ENCODE data around the gene SERINC5.
"Not testable (repeated sequence)": the region's sequence is repeated elsewhere in the genome, so short reads cannot be mapped to it uniquely, and the experiment has no call there.

SERINC5 gene

DNA sequence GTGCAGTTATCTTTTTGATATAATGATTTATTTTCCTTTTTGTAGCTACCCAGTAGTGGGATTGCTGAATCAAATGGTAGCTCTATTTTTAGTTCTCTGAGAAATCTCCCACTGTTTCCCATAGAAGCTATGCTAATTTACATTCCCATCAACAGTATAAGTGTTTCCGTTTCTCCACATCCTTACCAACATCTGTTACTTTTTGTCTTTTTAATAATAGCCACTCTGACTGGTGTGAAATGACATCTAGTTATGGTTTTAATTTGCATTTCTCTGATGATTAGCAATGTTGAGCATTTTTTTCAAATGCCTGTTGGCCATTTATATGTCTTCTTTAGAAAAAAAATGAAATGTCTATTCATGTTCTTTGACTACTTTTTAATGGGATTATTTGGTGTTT is 94.7 kb downstream of the SERINC5 start:
- no peak for DNase-seq

DNA sequence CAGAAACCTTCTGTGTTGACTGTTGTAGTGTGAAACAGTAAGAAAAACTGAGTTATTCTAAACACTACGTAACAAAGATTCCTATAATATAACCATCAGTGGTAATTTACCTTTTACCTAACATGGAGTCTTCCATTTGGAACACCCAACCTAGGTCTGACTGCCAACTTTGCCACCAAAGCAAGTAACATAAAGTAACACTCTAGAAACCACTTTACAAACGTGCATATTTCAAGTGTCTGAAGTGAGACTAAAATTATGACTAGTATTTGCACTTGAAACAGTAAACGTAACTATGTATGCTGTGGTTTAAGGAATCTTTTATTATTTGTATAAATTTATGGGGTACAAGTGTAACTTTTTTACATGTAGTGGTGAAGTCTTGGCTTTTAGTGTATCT is 95.6 kb downstream of the SERINC5 start:
- no peak for DNase-seq

DNA sequence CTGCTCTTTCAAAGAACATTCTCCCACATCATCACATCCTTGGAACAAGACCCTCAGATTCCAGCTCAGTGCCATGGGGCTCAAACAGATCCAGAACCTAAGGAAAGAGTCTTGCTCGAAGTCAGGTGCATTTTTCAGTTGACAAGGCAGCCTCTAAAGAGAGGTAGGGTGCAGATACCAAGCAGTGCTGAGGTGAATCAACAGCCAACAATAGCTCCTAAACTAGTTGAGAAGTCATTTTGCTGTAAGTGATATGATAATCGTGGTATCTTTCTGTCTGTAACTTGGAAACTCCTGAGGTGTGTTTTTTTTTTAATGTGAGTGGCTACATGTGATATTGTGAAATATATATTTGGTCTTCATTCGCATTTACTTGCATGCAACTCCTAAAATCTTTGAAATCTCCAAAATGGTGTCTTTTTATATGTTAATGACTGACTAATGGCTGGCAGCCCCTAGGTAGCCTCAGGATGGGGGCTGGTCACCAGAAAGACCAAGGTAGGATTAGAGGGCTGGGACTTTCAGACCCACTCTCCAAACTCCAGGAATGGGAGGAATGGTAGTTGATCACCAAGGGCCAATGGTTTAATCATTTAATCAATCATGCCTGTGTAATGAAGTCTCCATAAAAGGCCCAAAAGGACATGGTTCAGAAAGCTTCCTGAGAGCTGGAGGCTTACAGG is 96.6 kb downstream of the SERINC5 start:
- no peak for DNase-seq

DNA sequence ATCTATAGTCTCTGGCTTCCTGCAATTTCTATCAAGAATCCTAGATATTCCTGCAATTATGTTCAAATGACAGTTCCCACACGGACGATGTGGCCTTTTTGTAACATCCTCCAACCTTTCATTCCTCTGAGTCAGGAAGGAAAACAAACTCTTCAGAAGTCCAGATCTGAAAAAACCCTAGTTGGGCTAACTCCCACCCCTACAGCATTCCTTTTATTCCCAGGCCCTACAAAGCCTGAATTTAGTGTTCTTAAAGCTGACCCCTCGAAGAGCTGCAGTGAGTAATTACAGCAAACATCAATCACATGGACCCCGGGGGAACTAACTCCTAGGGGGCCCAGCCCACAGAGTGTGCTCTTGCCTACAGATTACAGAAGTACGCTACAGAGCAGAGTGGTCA is 99.7 kb downstream of the SERINC5 start:
- no peak for DNase-seq

DNA sequence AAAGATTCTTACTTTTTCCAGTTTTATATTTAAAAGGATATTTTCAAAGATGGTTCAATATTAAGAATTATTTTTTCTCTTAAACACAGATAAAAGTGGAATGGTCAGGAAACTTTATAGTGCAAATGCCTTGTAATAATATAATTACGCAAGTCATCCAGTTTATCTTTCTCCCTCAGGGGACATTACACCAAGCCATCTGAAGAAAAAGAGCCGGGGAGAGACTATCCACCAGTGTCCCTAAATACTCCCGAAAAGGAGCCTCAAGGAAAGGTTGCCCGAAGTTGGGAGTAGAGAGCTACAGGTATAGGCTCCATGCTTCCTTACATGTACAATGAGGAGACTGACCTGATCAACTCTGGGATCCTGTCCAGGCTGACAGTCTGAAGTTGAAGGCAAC is 101.1 kb downstream of the SERINC5 start:
- DNase-seq: no peak

DNA sequence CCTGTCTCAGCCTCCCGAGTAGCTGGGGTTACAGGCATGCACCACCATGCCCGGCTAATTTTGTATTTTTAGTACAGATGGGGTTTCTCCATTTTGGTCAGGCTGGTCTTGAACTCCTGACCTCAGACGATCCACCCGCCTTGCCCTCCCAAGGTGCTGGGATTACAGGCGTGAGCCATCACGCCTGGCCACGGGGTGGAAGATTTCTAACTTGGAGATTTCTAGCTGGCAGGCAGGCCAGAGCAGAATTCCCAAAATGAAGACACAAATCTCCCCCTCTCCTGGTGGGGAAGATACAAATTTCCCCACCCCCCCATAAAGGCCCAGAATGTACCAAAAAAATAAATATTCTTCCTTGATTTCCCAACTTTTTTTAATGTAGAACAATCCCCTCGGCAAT is 101.6 kb downstream of the SERINC5 start:
- not testable (repeated sequence) for DNase-seq

DNA sequence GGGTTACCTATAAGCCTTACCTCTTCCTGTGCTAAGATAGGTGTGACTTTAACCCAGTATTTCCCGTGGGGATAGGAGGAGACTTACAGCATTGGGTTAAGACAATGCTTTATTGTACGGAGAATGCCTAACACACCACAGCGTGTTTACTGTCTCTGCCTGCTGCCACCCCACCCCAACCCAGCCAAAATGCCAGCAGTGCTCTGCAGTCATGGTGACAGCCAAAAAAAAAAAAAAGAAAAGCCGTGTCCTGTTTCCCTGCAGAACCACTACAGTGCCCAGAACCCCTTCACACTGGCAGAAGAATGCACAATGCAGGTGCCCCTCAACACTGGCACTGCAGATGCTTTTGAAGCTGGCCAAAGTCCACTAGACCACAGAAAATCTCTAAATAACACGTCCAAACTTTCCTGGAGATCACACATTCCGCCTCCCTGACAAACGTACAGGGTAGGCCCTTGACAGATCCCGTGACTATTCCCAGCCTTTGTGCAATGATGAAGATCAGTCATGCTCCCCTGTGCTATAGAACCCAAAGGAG is 102.2 kb downstream of the SERINC5 start:
- DNase-seq: no peak

DNA sequence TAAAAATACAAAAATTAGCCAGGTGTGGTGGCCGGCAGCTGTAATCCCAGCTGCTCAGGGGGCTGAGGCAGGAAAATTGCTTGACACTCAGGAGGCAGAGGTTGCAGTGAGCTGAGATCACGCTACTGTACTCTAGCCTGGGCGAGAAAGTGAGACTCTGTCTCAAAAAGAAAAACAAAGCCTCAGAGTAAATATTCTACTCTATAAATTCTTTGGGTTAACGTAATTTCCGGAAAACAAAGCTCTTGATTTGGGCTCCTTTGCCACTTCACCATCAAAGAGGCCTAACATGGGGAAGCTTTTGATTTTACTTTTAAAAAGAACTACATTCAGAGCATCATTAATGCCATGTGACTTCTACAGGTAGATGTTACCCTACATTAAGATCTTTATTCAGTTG is 103.1 kb downstream of the SERINC5 start:
- DNase-seq: no peak

DNA sequence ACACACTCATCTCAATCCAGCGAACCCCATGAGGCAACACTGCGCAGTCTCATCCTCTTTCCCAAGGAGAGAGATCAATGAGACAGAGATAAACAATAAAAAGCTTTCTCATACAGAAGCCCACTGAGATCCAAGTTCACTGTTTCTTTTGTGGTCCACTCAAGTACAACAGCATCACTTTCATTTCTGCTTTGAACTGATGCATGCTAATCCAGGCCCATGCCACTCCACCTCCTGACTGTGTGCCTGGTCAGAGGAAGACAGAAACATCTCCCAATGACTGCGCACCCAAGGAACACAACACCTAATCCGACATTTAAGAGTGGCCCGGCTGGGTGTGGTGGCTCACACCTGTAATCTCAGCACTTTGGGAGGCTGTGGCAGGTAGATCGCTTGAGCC is 104.0 kb downstream of the SERINC5 start:
- DNase-seq: no peak

DNA sequence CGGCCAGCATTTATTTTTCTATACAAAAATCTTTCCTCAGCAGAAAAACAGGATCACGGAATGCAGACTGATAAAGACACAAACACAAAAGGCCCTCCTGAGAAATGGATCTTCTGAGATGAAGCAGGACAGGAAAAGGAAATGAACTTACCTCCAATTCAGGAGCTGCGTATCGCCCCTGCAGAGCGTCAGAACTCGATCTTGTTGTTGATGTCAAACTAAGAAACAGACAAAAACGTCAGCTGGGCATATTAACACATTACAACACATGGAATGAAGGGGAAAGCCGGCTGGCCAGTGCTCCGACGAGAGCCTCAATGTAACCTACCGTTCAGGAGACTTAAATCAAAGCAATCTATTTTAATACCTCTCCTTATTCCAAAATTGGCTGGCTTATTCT is 105.1 kb downstream of the SERINC5 start:
- no peak for DNase-seq

DNA sequence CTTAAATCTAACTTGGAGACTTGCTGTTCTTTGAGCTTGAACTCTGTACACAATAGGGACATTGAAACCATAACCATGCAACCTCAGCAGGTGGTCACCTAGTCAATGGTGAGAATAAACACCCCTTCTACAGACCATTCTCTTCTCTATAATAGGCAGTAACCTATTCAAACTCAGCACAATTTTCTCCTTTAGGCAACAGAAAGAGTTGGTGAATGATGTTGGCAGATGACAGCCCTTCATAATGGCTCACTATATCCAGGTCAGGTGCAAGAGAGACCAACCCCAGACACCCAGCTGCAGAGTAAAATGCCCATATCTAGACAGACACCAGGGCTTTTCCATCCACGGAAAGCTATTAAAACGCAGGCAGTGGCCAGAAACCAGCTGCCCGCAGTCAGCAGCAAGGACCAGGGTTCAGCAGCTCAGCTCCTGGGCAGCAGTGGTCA is 106.7 kb downstream of the SERINC5 start:
- no peak for DNase-seq

DNA sequence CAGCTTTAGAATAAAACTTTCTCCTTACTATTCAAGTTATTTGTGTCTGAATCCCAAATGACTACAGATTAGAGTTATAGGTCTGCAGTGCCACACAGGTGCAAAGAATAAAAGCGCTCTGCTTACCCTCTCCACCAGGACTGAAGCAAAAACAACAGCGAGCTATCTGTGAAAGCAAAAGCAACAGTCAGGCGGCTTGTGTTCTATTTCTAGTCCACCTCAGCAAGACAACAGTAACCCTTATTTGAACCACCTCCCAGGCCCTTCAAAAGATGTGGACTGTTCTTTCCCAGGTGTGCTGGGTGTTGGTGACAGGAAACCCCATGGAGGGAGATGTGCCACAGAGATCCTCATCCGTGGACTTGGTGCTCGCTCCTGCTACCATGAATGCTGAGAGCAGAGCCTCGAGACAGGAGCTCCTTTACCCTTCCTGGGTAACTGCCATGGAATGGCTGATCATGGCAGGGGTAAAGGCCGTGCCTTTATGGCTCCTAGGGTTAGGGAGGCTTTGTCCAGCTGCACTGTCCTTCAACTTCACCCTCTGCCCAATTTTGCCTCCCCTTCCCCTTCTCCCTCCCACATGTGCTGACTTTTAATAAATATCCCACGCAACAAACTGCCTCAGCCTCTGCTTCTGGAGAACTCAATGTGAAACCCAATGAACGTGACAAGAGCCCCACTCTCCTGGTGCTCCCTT is 108.6 kb downstream of the SERINC5 start:
- DNase-seq: no peak

DNA sequence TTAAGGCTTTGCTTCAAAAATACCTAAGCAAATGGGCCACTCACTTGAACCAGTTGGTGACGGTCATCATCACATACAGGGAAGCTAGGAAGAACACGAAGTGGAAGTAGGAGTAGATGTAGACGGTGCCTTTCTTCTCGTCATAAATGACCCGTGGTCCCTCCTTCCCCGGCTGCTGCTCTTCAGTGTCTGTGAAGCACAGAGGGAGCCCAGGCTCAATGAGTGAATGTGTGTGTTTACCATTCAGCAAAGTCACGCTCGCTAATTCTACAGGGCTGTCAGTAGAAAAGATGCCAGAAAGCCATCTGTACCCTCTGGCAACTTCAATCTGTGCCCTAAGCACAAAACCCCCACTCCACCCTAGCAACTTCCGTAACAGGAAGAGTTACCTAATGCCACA is 109.8 kb downstream of the SERINC5 start:
- DNase-seq: no peak

DNA sequence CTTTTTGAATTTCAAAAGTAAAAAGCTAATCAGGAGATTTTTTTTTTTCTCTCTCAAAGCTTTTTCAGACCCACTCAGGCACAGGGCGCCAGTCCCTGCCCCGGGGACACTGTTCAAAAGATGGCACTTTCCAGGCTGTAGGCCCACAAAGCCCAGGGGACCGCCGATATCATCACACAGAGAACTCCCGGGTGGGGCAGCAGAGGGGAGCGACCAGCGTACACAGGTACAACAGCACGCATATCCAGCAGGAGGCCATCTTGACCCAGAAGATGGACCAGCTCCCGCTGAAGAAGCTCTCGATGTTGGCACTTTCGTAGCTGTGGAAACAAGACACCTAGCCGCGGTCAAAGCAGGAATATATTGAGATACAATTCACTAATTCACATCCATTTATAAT is 112.4 kb downstream of the SERINC5 start:
- no peak for DNase-seq

DNA sequence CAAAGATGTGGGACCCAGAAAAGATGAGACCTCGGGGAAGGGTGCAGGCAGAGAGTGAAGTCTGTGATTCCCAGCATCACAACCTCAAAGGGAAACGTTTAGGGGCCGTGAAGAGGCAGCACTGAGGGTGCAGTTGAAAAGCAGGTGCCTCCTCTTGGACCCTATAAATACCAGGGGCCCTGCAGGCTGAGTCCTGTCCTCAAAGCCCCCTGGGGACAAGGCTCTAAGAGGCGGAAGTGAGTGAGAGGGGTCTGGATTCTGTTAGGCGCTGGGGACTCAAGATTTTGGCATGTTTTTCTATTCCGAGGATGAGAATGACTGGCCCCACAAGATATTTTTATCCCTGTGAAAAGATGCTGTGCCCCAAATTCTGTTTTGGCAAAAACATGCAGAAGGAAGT is 112.9 kb downstream of the SERINC5 start:
- DNase-seq: no peak

DNA sequence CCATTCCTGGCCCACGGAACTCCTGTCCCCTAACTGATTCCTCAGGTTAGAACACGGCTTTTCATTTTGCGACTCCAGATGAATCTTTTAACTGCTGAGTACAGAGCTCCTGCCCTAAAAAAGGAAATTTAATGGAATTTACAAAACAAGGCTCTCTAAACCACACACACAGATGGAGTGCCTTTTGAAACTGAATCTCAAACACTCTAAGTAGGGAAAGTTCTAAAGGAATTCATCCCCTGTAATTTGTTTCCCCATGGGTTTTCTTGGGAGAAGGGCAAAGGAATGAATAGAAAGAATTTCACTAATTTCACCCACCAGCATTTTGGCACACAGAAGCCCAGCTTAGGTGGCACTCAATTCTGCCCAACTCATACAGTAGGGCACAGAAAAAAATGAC is 114.2 kb downstream of the SERINC5 start:
- no peak for DNase-seq

DNA sequence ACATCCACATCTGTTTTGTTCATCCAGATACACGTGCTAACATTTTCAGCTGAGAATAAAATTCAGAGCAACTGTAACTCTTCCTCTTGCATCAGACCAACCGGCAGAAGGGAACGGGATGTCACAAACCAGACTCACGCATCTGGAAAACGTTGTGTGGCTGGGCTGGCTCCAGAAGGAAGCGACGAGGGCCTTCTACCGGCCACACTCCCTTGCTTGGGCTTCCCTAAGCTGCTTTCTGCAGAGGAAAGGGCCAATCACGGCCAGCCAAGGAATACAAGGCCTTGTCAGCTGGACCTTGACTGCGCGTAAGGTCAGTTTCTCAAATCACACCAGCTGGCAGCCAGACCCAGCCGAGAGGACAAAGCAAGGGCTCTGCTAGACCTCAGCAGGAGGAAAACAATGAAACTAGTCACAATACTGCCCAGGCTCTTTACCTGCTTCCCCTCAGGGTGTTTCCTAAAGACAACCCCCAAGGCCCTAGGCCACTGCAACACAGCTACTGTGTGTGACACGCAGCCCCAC is 114.6 kb downstream of the SERINC5 start:
- peak; percentile 47 for DNase-seq

DNA sequence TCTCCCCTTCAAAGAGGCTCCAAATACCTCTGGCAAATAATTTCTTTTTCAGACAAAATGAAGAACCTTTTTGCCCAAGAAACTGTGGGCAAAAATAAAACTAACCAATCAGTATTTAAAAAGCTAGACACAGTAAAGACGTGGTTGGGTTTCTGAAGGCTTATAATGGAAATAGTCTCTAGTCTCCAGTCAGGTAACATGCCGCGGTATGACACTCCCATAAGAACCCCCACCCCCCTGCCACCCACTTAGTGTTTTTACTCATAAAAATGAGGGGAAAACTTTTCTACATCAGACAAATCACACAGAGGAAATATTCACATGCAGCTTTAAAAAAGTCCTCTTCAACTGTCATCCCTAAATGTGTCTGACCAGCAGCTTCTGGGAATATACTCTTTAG is 115.4 kb downstream of the SERINC5 start:
- no peak for DNase-seq

DNA sequence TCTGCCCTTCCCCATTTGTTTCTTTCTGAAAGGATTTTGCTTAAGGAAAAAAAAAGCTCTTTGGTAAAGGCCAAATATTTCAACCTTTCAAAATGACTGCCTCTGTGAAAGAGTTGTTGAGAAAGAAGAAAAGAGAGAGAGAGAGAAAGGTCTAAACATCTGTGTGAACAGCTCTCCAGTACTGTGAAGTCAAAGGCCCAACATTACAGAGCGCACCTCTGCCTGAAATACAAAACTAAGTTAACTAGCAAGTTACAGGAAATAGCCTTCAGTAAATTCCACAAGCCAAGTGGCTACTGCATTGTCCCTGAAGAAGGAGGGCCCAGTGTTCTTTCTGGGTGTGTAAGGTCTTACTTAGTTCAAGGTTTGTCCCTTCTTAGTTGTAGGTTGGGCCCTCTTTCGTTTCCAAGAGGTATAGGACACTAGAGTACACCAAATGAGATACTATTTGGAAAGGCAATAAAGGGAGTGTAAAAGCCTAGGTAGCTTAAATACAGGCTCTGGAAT is 116.3 kb downstream of the SERINC5 start:
- DNase-seq: no peak

DNA sequence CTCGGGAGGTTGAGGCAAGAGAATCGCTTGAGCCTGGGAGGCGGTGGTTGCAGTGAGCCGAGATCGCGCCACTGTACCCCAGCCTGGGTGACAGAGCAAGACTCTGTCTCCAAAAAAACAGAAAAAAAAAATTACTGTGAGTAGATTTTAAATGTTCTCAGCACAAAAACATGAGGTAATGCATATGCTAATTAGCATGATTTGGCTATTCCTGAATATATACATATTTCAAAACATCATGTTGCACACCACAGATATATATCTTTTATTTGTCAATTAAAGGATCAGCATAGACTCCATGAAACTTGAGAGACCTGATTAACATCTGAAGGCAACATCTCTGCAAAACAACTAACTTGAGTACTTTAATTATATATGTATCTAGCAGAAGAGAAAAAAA is 117.4 kb downstream of the SERINC5 start:
- DNase-seq: no peak

DNA sequence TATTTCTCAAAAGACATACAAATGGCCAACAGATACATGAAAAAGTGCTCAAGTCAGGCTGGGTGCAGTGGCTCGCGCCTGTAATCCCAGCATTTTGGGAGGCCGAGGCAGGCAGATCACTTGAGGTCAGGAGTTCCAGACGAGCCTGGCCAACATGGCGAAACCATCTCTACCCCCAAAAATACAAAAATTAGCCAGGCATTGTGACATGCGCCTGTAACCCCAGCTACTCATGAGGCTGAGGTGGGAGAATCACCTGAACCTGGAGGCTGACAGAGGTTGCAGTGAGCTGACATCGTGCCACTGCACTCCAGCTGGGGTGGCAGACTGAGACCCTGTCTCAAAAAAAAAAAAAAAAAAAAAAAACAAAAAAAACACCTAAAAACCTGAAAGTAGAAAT is 119.0 kb downstream of the SERINC5 start:
- DNase-seq: not testable (repeated sequence)

DNA sequence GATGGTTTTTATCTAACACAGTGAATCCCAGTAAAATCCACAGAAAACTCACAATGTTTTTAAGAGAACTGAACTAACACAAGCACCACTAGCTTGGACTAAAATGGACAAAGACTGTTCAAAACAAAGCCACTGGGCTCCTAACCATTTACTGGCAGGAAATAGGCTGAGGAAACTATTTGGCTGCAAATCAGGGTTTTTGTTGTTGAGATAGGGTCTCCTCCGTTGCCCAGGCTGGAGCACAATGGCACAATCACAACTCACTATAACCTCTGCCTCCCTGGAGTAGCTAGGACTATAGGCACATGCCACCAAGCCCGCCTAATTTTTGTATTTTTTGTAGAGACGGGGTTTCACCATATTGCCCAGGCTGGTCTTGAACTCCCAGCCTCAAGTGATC is 121.0 kb downstream of the SERINC5 start:
- DNase-seq: no peak

DNA sequence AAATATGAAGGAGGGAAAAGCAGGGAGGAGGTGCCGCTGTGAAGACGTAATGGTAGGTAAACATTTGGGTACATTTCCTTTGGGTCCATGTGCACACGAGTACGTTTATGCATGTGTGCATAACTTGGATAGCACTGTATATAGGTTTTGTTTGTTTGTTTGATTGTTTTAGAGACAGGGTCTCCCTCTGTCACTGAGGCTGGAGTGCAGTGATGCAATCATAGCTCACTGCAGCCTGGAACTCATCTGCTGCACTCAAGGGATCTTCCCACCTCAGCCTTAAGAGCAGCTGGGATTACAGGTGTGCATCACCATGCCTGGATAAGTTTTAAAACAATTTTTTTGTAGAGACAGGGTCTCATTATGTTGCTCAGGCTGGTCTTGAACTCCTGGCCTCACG is 126.7 kb downstream of the SERINC5 start:
- no peak for DNase-seq

DNA sequence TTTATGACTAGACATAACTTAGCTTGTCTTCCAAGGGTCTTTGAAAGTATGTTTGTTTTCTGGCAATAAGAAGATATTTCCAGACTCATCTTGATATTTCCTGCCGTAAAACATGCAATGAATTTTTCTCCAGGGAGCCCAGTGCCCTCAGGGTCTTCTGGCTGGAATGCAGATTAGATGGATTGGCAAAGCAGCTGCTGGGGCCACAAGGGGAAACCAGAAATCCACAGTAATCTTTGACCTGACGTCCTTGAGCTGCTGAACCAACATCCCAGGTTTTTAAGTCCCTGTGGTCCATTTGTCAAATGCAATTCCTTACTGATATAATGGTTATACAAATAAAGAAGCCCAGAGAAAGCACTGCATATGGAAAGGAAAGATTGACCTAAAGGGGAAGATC is 127.7 kb downstream of the SERINC5 start:
- DNase-seq: no peak

Data from hematopoietic multipotent progenitor cell treated with erythropoietin and hydrocortisone succinate and interleukin-3 and kit ligand, for 4 days (in vitro differentiated cells).